Measurements from ENCODE around the gene ZNF496.

The ZNF496 gene

GRCh38 chr1:247332623-247333361, 1.1 kb upstream of the ZNF496 start:
- DNase-seq (ENCODE audit: low read depth): peak; percentile 43
- peak overlapping the region; percentile 89 for H3K4me3 ChIP-seq (ENCODE audit: low read depth, low read length)
- TF ChIP-seq CTCF (conservative IDR thresholded peaks at IDR 0.05; ENCODE audit: low read depth, low read length): no peak

GRCh38 chr1:247332215-247332622, 552 bp upstream of the ZNF496 start:
- H3K4me3 ChIP-seq (ENCODE audit: low read depth, low read length): peak overlapping the region; percentile 89
- TF ChIP-seq CTCF (conservative IDR thresholded peaks at IDR 0.05; ENCODE audit: low read depth, low read length): no peak
- peak; percentile 45 for DNase-seq (ENCODE audit: low read depth)

GRCh38 chr1:247331172-247331524, 519 bp downstream of the ZNF496 start:
- peak; percentile 80 for DNase-seq (ENCODE audit: low read depth)
- TF ChIP-seq CTCF (conservative IDR thresholded peaks at IDR 0.05; ENCODE audit: low read depth, low read length): no peak
- H3K4me3 ChIP-seq (ENCODE audit: low read depth, low read length): peak overlapping the region; percentile 89

GRCh38 chr1:247330548-247331171, 1.0 kb downstream of the ZNF496 start:
- no peak for TF ChIP-seq CTCF (conservative IDR thresholded peaks at IDR 0.05; ENCODE audit: low read depth, low read length)
- H3K4me3 ChIP-seq (ENCODE audit: low read depth, low read length): peak overlapping the region; percentile 89
- no peak for DNase-seq (ENCODE audit: low read depth)

- no peak for DNase-seq (ENCODE audit: low read depth)
- TF ChIP-seq CTCF (conservative IDR thresholded peaks at IDR 0.05; ENCODE audit: low read depth, low read length): no peak
- H3K4me3 ChIP-seq (ENCODE audit: low read depth, low read length): no peak overlapping the region
These were observed 2.5 kb downstream of the ZNF496 start for GRCh38 chr1:247329097-247329617.

- TF ChIP-seq CTCF (conservative IDR thresholded peaks at IDR 0.05; ENCODE audit: low read depth, low read length): no peak
- no peak overlapping the region for H3K4me3 ChIP-seq (ENCODE audit: low read depth, low read length)
- DNase-seq (ENCODE audit: low read depth): no peak
These were observed 3.4 kb downstream of the ZNF496 start for GRCh38 chr1:247328311-247328710.
